CD4-positive, alpha-beta T cell (primary cell): ENCODE results near the gene GANAB. TPM values are rescaled to one million over a fixed set of nuclear protein-coding genes. Genes with fewer than 3 reads are reported as not detected.
A peak's percentile ranks its signal among the peaks of the same experiment; 100 is the strongest.

ENCODE experiments used
- ATAC-seq: fragments of 200-7000 bp; cut with Tn5 transposase; one replicate; pipeline ENCODE4 v1.10.0; 2022; ENCODE audit warnings: mild to moderate bottlenecking; ENCODE audit not compliant: poor library complexity
- CTCF ChIA-PET: fragments of 350-600 bp; sonication (Branson Sonifier 250); formaldehyde crosslinking; loops from one replicate; lab custom pipeline; 2021; ENCODE audit warnings: antibody characterized with exemption, inconsistent platforms; lab: Charles Lee
- POLR2A ChIA-PET: fragments of 350-600 bp; sonication (Branson Sonifier 250); formaldehyde crosslinking; loops from one replicate; lab custom pipeline; 2021; ENCODE audit warnings: antibody characterized with exemption, inconsistent platforms; lab: Charles Lee
- DNase-seq, 14 experiments: peaks; one replicate each; pipeline ENCODE4 v3.0.0-alpha.2; 2013 to 2020; ENCODE audit warnings: mixed read lengths in 2 of 14
- H3K27ac ChIP-seq, 2 donors: one replicate each; pipeline versions ENCODE4 v1.5.1 to v1.7.0; 2013; ENCODE audit warnings: low read length in 2 of 2, low read depth in 1 of 2, mild to moderate bottlenecking in 1 of 2
- H3K27me3 ChIP-seq, 2 experiments: 1 replicate in 1 of 2; 2 replicates in 1 of 2; pipeline versions ENCODE4 v1.6.1 to v1.7.0; 2013; ENCODE audit warnings: low read length in 2 of 2, control low read depth in 1 of 2, mild to moderate bottlenecking in 1 of 2, moderate library complexity in 1 of 2; ENCODE audit not compliant: insufficient read depth in 2 of 2, control insufficient read depth in 1 of 2
- H3K36me3 ChIP-seq: one replicate; pipeline ENCODE4 v1.6.1; 2013; ENCODE audit warnings: low read length, control low read depth; ENCODE audit not compliant: insufficient read depth
- H3K4me1 ChIP-seq: one replicate; pipeline ENCODE4 v1.6.1; 2013; ENCODE audit warnings: low read length, control low read depth; ENCODE audit not compliant: insufficient read depth
- H3K4me3 ChIP-seq: one replicate; pipeline ENCODE4 v1.5.1; 2013; ENCODE audit warnings: mild to moderate bottlenecking, low read length, moderate library complexity
- H3K9me3 ChIP-seq, 2 experiments: 1 replicate in 1 of 2; 2 replicates in 1 of 2; pipeline versions ENCODE4 v1.6.1 to v1.7.0; 2013; ENCODE audit warnings: low read length in 2 of 2, mild to moderate bottlenecking in 2 of 2, control low read depth in 1 of 2, moderate library complexity in 1 of 2; ENCODE audit not compliant: control insufficient read depth in 1 of 2, insufficient read depth in 1 of 2
- H3K27ac Mint-ChIP-seq: one replicate; pipeline ENCODE4 v1.8.0; 2020; ENCODE audit warnings: mixed read lengths
- H3K27me3 Mint-ChIP-seq: one replicate; pipeline ENCODE4 v1.8.0; 2021; ENCODE audit warnings: mixed read lengths
- H3K36me3 Mint-ChIP-seq: one replicate; pipeline ENCODE4 v1.8.0; 2021; ENCODE audit warnings: low read depth, mixed read lengths
- H3K4me1 Mint-ChIP-seq: one replicate; pipeline ENCODE4 v1.8.0; 2021; ENCODE audit warnings: low read depth, mixed read lengths
- H3K4me3 Mint-ChIP-seq: one replicate; pipeline ENCODE4 v1.8.0; 2020; ENCODE audit warnings: mild to moderate bottlenecking, mixed read lengths
- H3K9me3 Mint-ChIP-seq: one replicate; pipeline ENCODE4 v1.8.0; 2020; ENCODE audit warnings: mixed read lengths
- CTCF ChIP-seq: fragments of 200-600 bp; IDR thresholded peaks from one replicate; pipeline ENCODE4 v1.8.0; 2022; ENCODE audit warnings: antibody characterized with exemption, mild to moderate bottlenecking
- intact Hi-C, 2 experiments: fragments of 100-400 bp; cut with DNase I in 1 of 2; cut with micrococcal nuclease in 1 of 2; formaldehyde crosslinking; loops; one replicate each; pipeline versions ENCODE4 v1.15.1 to v1.9.0; 2023 to 2025; cut with DNase I, micrococcal nuclease
- total RNA-seq, 174 experiments: library from RNA in 2 of 174; stranded (reverse) in 2 of 174; gene quantifications; one replicate each; pipeline ENCODE4 v1.2.3 and lab custom pipeline; 2021 to 2026

Gene GANAB
- total RNA-seq, 2 experiments from 2014 or later, result 181 to 182 TPM

DNA sequence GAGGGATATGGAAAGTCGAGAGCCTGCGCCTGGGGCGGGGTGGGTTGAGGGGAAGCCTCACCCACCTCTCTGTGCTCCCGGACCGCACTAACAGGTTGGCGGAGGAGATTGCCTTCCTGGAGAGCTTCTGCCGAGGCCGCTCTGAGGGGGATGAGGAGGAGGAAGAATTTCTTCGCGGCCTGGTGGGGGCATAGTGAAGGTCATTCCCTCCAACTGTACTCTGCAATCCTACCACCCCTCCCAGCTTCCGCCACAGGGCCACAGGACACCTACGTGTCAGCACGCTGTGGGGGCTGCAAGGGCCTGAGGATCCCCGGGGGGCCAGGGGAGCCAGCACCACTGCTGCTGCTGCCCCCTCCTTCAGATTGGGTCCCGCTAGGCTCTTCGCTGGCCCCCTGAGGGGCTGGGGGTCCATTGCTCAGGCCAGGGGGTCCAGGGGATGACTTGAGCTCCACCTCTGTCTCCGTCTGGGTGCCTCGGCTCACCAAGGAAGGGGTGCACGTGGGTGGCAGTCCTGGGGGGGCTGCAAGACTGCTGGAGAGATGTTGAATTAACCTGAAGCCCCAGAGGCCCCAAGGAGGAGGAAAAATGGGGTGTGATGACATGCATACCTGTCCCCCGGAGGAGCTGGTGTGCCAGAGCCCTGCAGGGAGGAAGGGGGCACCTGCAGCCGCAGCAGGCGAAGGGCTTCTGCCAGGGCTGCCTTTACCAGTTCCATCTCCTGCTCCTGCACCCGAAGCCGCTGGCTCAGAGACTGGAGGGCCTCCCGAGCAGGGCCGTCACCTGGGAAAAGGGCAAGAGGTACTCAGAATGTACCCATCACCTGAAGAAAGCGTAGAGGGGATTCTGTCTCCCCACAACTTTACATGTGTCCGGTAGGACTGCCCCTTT is 35.4 kb downstream of the GANAB start:
- DNase-seq (no peak), ATAC-seq (no peak)
- no peak for TF ChIP-seq CTCF
- Histone ChIP-seq H3K4me1 (peaks cover 58% of the 10 kb centered on the region), H3K27me3 (no peaks in the 10 kb centered on the region), H3K27ac (peak overlapping the region; percentile 78 to 90), H3K4me3 (peak overlapping the region; percentile 92), H3K9me3 (no peaks in the 10 kb centered on the region), H3K36me3 (peaks cover 64% of the 10 kb centered on the region)
- Mint-ChIP-seq H3K4me3 (peak overlapping the region; percentile 90), H3K4me1 (peaks cover 47% of the 10 kb centered on the region), H3K27ac (peak overlapping the region; percentile 94), H3K27me3 (no peaks in the 10 kb centered on the region), H3K36me3 (peaks cover 51% of the 10 kb centered on the region), H3K9me3 (no peaks in the 10 kb centered on the region)
- intact Hi-C loops, result loop anchor here in 1 of 2 experiments (5.0 kb wide), 1 partner anchor 41 kb away; the partner anchor contains the start of gene INTS5
- ChIA-PET POLR2A (interaction anchor here (0.8 to 5.7 kb wide), 13 partner anchors 10 to 245 kb away, joined by 3 to 55 read pairs (median 8); partner anchors contain the start of genes B3GAT3, C11orf98, CSKMT and EEF1G), CTCF (interaction anchor here (0.8 to 3.0 kb wide), 13 partner anchors 10 to 186 kb away, joined by 3 to 20 read pairs (median 4); partner anchors contain the start of genes B3GAT3, C11orf98, CSKMT and EEF1G)

- Mint-ChIP-seq H3K4me1 (peaks cover 47% of the 10 kb centered on the region), H3K27ac (peak overlapping the region; percentile 94), H3K9me3 (no peaks in the 10 kb centered on the region), H3K36me3 (peaks cover 57% of the 10 kb centered on the region), H3K4me3 (peak overlapping the region; percentile 81), H3K27me3 (no peaks in the 10 kb centered on the region)
- Histone ChIP-seq H3K9me3 (no peaks in the 10 kb centered on the region), H3K27me3 (no peaks in the 10 kb centered on the region), H3K4me3 (no peak overlapping the region), H3K4me1 (peaks cover 58% of the 10 kb centered on the region), H3K27ac (no peak overlapping the region), H3K36me3 (peaks cover 65% of the 10 kb centered on the region)
- CTCF ChIA-PET, result interaction anchor here (1.7 kb wide), 1 partner anchor 186 kb away, joined by 3 read pairs; no protein-coding TSS in a partner anchor
- POLR2A ChIA-PET, result interaction anchor here (0.9 to 5.7 kb wide), 7 partner anchors 9 to 245 kb away, joined by 3 to 55 read pairs (median 8); partner anchors contain the start of genes B3GAT3, GANAB, HNRNPUL2 and MTA2
- ATAC-seq, result no peak
- DNase-seq, result no peak
- intact Hi-C loops, result loop anchor here in 1 of 2 experiments (5.0 kb wide), 1 partner anchor 42 kb away; the partner anchor contains the start of gene INTS5
- TF ChIP-seq CTCF, result no peak
Measured at GRCh38 chr11:62610403-62610802, 36.0 kb downstream of the GANAB start.

DNA sequence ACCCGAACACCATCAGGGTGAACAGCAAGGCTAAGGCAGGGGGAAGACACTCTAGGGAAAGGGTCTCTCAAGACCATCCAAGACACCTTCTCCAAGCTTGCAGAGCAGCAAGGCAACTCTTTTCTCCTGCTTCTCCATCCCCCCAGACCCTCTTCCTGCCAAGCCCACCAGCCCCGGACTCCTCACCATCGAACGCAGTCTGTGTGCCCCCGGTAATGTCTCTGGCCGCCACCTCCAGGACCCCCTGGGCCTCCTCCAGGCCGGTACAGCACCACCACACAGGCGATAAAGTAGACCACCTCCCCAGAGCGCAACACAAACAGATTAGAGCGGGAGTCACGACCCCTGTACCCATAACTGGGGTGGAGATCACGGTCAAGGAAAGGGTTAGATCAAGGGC is 37.6 kb downstream of the GANAB start:
- ChIA-PET CTCF (no interaction called here), POLR2A (interaction anchor here (0.7 to 2.5 kb wide), 6 partner anchors 12 to 246 kb away, joined by 3 to 16 read pairs (median 4); partner anchors contain the start of genes B3GAT3, TUT1 and UQCC3)
- Mint-ChIP-seq H3K27me3 (no peaks in the 10 kb centered on the region), H3K4me1 (peaks cover 41% of the 10 kb centered on the region), H3K4me3 (peak overlapping the region; percentile 49), H3K9me3 (no peaks in the 10 kb centered on the region), H3K36me3 (peaks cover 58% of the 10 kb centered on the region), H3K27ac (no peak overlapping the region)
- Histone ChIP-seq H3K27ac (no peak overlapping the region), H3K4me1 (peaks cover 52% of the 10 kb centered on the region), H3K36me3 (peaks cover 71% of the 10 kb centered on the region), H3K4me3 (no peak overlapping the region), H3K9me3 (no peaks in the 10 kb centered on the region), H3K27me3 (no peaks in the 10 kb centered on the region)
- ATAC-seq (no peak), DNase-seq (no peak)
- intact Hi-C loops, result loop anchor here in 1 of 2 experiments (10.0 kb wide), 1 partner anchor 156 kb away; the partner anchor contains the start of gene POLR2G
- no peak for TF ChIP-seq CTCF
